H9 (cell line): ENCODE data around the gene HCN4. TPM values are rescaled to one million over a fixed set of nuclear protein-coding genes. Genes with fewer than 3 reads are reported as not detected.

Experiments used
- DNase-seq: peaks from one replicate; pipeline ENCODE4 v3.0.0-alpha.2; 2017
- H2AFZ ChIP-seq: one replicate; pipeline ENCODE4 v1.6.1; 2013; ENCODE audit warnings: mild to moderate bottlenecking, low read length, control low read depth, moderate library complexity
- H2AK5ac ChIP-seq: 2 replicates; pipeline ENCODE4 v1.6.1; 2013; ENCODE audit warnings: low read length, control low read depth, mixed read lengths; ENCODE audit not compliant: insufficient read length
- H2BK120ac ChIP-seq: one replicate; pipeline ENCODE4 v1.6.1; 2013; ENCODE audit warnings: low read depth, mild to moderate bottlenecking, low read length, control low read depth, inconsistent platforms; ENCODE audit not compliant: poor library complexity, severe bottlenecking
- H2BK12ac ChIP-seq: 2 replicates; pipeline ENCODE4 v1.6.1; 2013; ENCODE audit warnings: low read length, control low read depth, mixed read lengths, low read depth; ENCODE audit not compliant: insufficient read length
- H2BK15ac ChIP-seq: 2 replicates; pipeline ENCODE4 v1.6.1; 2013; ENCODE audit warnings: low read depth, low read length, control low read depth
- H2BK20ac ChIP-seq: one replicate; pipeline ENCODE4 v1.6.1; 2013; ENCODE audit warnings: low read depth, mild to moderate bottlenecking, low read length, control low read depth, inconsistent platforms; ENCODE audit not compliant: poor library complexity, severe bottlenecking
- H2BK5ac ChIP-seq: 2 replicates; pipeline ENCODE4 v1.6.1; 2013; ENCODE audit warnings: low read length, control low read depth, mixed read lengths; ENCODE audit not compliant: insufficient read length
- H3K14ac ChIP-seq: 2 replicates; pipeline ENCODE4 v1.6.1; 2013; ENCODE audit warnings: low read length, control low read depth; ENCODE audit not compliant: insufficient read depth
- H3K18ac ChIP-seq: 2 replicates; pipeline ENCODE4 v1.6.1; 2013; ENCODE audit warnings: low read depth, mild to moderate bottlenecking, mixed read lengths, low read length, control low read depth; ENCODE audit not compliant: insufficient read length
- H3K23ac ChIP-seq: 2 replicates; pipeline ENCODE4 v1.6.1; 2013; ENCODE audit warnings: low read length, control low read depth, mixed read lengths, low read depth; ENCODE audit not compliant: insufficient read length
- H3K23me2 ChIP-seq: 2 replicates; pipeline ENCODE4 v1.6.1; 2013; ENCODE audit warnings: low read depth, mild to moderate bottlenecking, mixed read lengths, low read length, control low read depth; ENCODE audit not compliant: insufficient read length, poor library complexity, severe bottlenecking
- H3K27ac ChIP-seq: 2 replicates; pipeline ENCODE4 v1.5.1; 2013; ENCODE audit warnings: low read length, control low read depth, mixed read lengths, low read depth; ENCODE audit not compliant: insufficient read length
- H3K27me3 ChIP-seq: 2 replicates; pipeline ENCODE4 v1.6.1; 2013; ENCODE audit warnings: low read length, control low read depth, inconsistent platforms; ENCODE audit not compliant: insufficient read depth
- H3K4ac ChIP-seq: 2 replicates; pipeline ENCODE4 v1.6.1; 2013; ENCODE audit warnings: low read depth, mild to moderate bottlenecking, control low read depth, inconsistent platforms, low read length, moderate library complexity
- H3K4me1 ChIP-seq: 2 replicates; pipeline ENCODE4 v1.6.1; 2013; ENCODE audit warnings: low read length, control low read depth, inconsistent platforms; ENCODE audit not compliant: insufficient read depth
- H3K4me2 ChIP-seq: 2 replicates; pipeline ENCODE4 v1.6.1; 2013; ENCODE audit warnings: low read length, control low read depth, mixed read lengths; ENCODE audit not compliant: insufficient read length, insufficient read depth
- H3K56ac ChIP-seq: 2 replicates; pipeline ENCODE4 v1.6.1; 2013; ENCODE audit warnings: low read depth, mild to moderate bottlenecking, mixed read lengths, low read length, control low read depth; ENCODE audit not compliant: insufficient read length
- H3K79me1 ChIP-seq: 2 replicates; pipeline ENCODE4 v1.6.1; 2013; ENCODE audit warnings: low read depth, mild to moderate bottlenecking, moderate library complexity, low read length, control low read depth, inconsistent platforms; ENCODE audit not compliant: insufficient read depth, poor library complexity, severe bottlenecking
- H3K79me2 ChIP-seq: 2 replicates; pipeline ENCODE4 v1.6.1; 2013; ENCODE audit warnings: low read length, control low read depth, inconsistent platforms; ENCODE audit not compliant: insufficient read depth
- H3K9ac ChIP-seq: 2 replicates; pipeline ENCODE4 v1.6.1; 2013; ENCODE audit warnings: low read length, control low read depth, mixed read lengths; ENCODE audit not compliant: insufficient read length; ENCODE audit errors: extremely low read depth
- H3K9me3 ChIP-seq: one replicate; pipeline ENCODE4 v1.6.1; 2013; ENCODE audit warnings: low read depth, low read length, inconsistent platforms; ENCODE audit not compliant: control insufficient read depth
- H3T11ph ChIP-seq: one replicate; pipeline ENCODE4 v1.6.1; 2013; ENCODE audit warnings: mild to moderate bottlenecking, low read length, control low read depth, inconsistent platforms
- H4K20me1 ChIP-seq: one replicate; pipeline ENCODE4 v1.6.1; 2013; ENCODE audit not compliant: control insufficient read depth, insufficient read length, insufficient read depth
- H4K5ac ChIP-seq: 2 replicates; pipeline ENCODE4 v1.6.1; 2013; ENCODE audit warnings: low read depth, mild to moderate bottlenecking, mixed read lengths, low read length, control low read depth; ENCODE audit not compliant: insufficient read length
- H4K8ac ChIP-seq: replicated peaks from 2 replicates; pipeline ENCODE4 v1.6.1; 2013; ENCODE audit warnings: low read length, control low read depth, mixed read lengths, low read depth; ENCODE audit not compliant: insufficient read length
- H4K91ac ChIP-seq: 2 replicates; pipeline ENCODE4 v1.6.1; 2013; ENCODE audit warnings: low read depth, mild to moderate bottlenecking, moderate library complexity, mixed read lengths, low read length, control low read depth; ENCODE audit not compliant: insufficient read length
- H3K27ac Mint-ChIP-seq, 3 experiments: 2 replicates in 2 of 3; 3 replicates in 1 of 3; pipeline ENCODE4 v1.8.0; 2020 to 2021; ENCODE audit warnings: mixed read lengths in 3 of 3, mild to moderate bottlenecking in 1 of 3, moderate library complexity in 1 of 3
- H3K27me3 Mint-ChIP-seq: 2 replicates; pipeline ENCODE4 v1.8.0; 2021; ENCODE audit warnings: low read depth, mild to moderate bottlenecking, moderate library complexity, mixed read lengths
- H3K36me3 Mint-ChIP-seq, 3 experiments: 2 replicates in 2 of 3; 3 replicates in 1 of 3; pipeline ENCODE4 v1.8.0; 2020 to 2021; ENCODE audit warnings: low read depth in 3 of 3, mixed read lengths in 3 of 3; ENCODE audit not compliant: insufficient read depth in 1 of 3
- H3K4me1 Mint-ChIP-seq, 2 experiments: 2 replicates each; pipeline ENCODE4 v1.8.0; 2020; ENCODE audit warnings: mixed read lengths in 2 of 2
- H3K4me3 Mint-ChIP-seq, 2 experiments: 2 replicates in 1 of 2; 3 replicates in 1 of 2; pipeline ENCODE4 v1.8.0; 2020 to 2021; ENCODE audit warnings: mild to moderate bottlenecking in 2 of 2, mixed read lengths in 2 of 2, moderate library complexity in 1 of 2
- H3K9me3 Mint-ChIP-seq, 2 experiments: 2 replicates in 1 of 2; 3 replicates in 1 of 2; pipeline ENCODE4 v1.8.0; 2020; ENCODE audit warnings: mild to moderate bottlenecking in 2 of 2, mixed read lengths in 2 of 2, moderate library complexity in 1 of 2
- CTCF ChIP-seq: fragments of 200-600 bp; sonication (generic); conservative IDR thresholded peaks from 3 replicates; pipeline ENCODE4 v1.8.0; 2021; ENCODE audit warnings: antibody characterized with exemption, mild to moderate bottlenecking
- WGBS: extraction: QIAGEN DNeasy Blood & Tissue Kit; methylation state at CpG from one replicate; pipeline ENCODE4 v1.1.7; 2013; ENCODE audit warnings: missing lambda C conversion rate, low lambda C conversion rate, mixed read lengths; ENCODE audit not compliant: insufficient read length; ENCODE audit errors: extremely low coverage; 5-methylcytosine and 5-hydroxymethylcytosine counted together
- total RNA-seq: library from RNA; stranded (reverse); gene quantifications from 2 replicates; pipeline ENCODE4 v1.2.1, GENCODE V29; 2021

Gene HCN4
- total RNA-seq, 1 experiment from 2014 or later, result 10.5 TPM

GRCh38 chr15:73393336-73393735 is 24.6 kb upstream of the HCN4 start:
- Mint-ChIP-seq H3K36me3 (no peaks in the 10 kb centered on the region), H3K27me3 (peaks cover 7% of the 10 kb centered on the region), H3K4me3 (no peak overlapping the region), H3K4me1 (peaks cover 37 to 41% of the 10 kb centered on the region in 2 experiments), H3K27ac (no peak overlapping the region), H3K9me3 (no peaks in the 10 kb centered on the region)
- Histone ChIP-seq H3K9me3 (no peaks in the 10 kb centered on the region), H4K5ac (no peak overlapping the region), H4K8ac (no peak overlapping the region), H3K4me1 (peaks cover 12% of the 10 kb centered on the region; the same call in 1 of the 2 replicates), H2BK20ac (no peak overlapping the region), H2BK15ac (no peak overlapping the region), H3K23me2 (no peaks in the 10 kb centered on the region), H3K4ac (no peak overlapping the region), H2BK120ac (no peak overlapping the region), H3K27ac (no peak overlapping the region), H3K14ac (no peak overlapping the region), H3K27me3 (no peaks in the 10 kb centered on the region), H3K18ac (no peak overlapping the region), H2BK5ac (no peak overlapping the region), H3K9ac (no peak overlapping the region), H4K91ac (no peak overlapping the region), H2BK12ac (no peak overlapping the region), H2AK5ac (no peak overlapping the region), H3K56ac (no peak overlapping the region), H4K20me1 (no peaks in the 10 kb centered on the region), H3K79me2 (no peaks in the 10 kb centered on the region), H3K79me1 (no peaks in the 10 kb centered on the region), H3K4me2 (no peak overlapping the region), H3T11ph (no peak overlapping the region), H3K23ac (no peak overlapping the region), H2AFZ (no peak overlapping the region)
- WGBS, result no CpG with 5 or more reads among the region's 2 CpGs
- no peak for TF ChIP-seq CTCF
- no peak for DNase-seq
